Prostate gland (tissue), 2 donors: ENCODE data around the gene SIX2.
A peak's percentile ranks its signal among the peaks of the same experiment; 100 is the strongest.

Experiments
- CTCF ChIP-seq, 4 experiments: fragments of 200-600 bp in 2 of 4; fragments of 450-650 bp in 2 of 4; sonication (generic) in 2 of 4; IDR thresholded peaks; 1 replicate in 3 of 4; 2 replicates in 1 of 4; pipeline ENCODE4 v1.5.1; 2016 to 2019; ENCODE audit warnings: antibody characterized with exemption in 4 of 4, mild to moderate bottlenecking in 2 of 4, moderate library complexity in 2 of 4
- POLR2A ChIP-seq: fragments of 450-650 bp; IDR thresholded peaks from one replicate; pipeline ENCODE4 v1.6.1; 2016; ENCODE audit warnings: antibody characterized with exemption, mild to moderate bottlenecking
- POLR2AphosphoS5 ChIP-seq: sonication (generic); formaldehyde crosslinking; IDR thresholded peaks from one replicate; pipeline ENCODE4 v1.6.1; 2017; ENCODE audit warnings: antibody characterized with exemption

GRCh38 chr2:45014016-45014702, 4.9 kb upstream of the SIX2 start:
- TF ChIP-seq CTCF (IDR thresholded peaks at IDR 0.05) (peak; percentile 21 to 72 (median 44)), POLR2AphosphoS5 (no peak), POLR2A (no peak)
